GM12875 (cell line): ENCODE results near the gene GPC3.

Source experiments
- H3K4me3 ChIP-seq: one replicate; pipeline ENCODE4 v1.5.1; 2011; ENCODE audit warnings: low read depth, low read length, control low read depth
- TF ChIP-seq, protein P1 (sequence below): IDR thresholded peaks from 2 replicates; pipeline ENCODE4 v1.5.1; 2011; ENCODE audit warnings: low read depth, mild to moderate bottlenecking, control low read depth, inconsistent platforms, low read length, moderate library complexity, borderline replicate concordance; ENCODE audit not compliant: insufficient read depth

The GPC3 gene

GRCh38 chrX:133928365-133928764 is 57.0 kb downstream of the GPC3 start:
- no peak overlapping the region for H3K4me3 ChIP-seq
- TF ChIP-seq, protein P1, sequence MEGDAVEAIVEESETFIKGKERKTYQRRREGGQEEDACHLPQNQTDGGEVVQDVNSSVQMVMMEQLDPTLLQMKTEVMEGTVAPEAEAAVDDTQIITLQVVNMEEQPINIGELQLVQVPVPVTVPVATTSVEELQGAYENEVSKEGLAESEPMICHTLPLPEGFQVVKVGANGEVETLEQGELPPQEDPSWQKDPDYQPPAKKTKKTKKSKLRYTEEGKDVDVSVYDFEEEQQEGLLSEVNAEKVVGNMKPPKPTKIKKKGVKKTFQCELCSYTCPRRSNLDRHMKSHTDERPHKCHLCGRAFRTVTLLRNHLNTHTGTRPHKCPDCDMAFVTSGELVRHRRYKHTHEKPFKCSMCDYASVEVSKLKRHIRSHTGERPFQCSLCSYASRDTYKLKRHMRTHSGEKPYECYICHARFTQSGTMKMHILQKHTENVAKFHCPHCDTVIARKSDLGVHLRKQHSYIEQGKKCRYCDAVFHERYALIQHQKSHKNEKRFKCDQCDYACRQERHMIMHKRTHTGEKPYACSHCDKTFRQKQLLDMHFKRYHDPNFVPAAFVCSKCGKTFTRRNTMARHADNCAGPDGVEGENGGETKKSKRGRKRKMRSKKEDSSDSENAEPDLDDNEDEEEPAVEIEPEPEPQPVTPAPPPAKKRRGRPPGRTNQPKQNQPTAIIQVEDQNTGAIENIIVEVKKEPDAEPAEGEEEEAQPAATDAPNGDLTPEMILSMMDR: no peak

DNA sequence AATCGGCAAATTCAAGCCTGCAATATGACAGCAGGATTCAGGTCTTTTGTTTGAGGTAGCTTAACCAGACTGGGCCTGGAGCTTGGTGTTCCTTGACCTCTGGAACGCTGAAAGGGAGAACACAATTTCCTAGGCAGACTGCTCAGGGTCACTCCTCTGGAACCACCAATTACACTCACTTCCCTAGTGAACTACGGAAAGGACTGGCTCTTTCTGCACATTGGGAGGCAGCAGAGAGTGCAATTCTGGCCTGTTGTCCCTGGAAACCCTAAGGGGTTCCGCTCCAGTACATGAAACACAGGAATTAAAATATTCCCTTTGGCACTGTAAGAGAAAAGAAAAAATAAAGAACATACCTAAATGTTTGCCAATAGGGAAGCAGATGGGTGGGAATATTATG is 58.6 kb downstream of the GPC3 start:
- no peak overlapping the region for H3K4me3 ChIP-seq
- TF ChIP-seq, protein P1: no peak

GRCh38 chrX:133926099-133926498 is 59.3 kb downstream of the GPC3 start:
- TF ChIP-seq, protein P1: no peak
- no peak overlapping the region for H3K4me3 ChIP-seq

- TF ChIP-seq, protein P1: no peak
- no peak overlapping the region for H3K4me3 ChIP-seq
These were observed 60.8 kb downstream of the GPC3 start for GRCh38 chrX:133924548-133924947.

- TF ChIP-seq, protein P1: no peak
- no peak overlapping the region for H3K4me3 ChIP-seq
These were observed 61.8 kb downstream of the GPC3 start for GRCh38 chrX:133923548-133923947.

- H3K4me3 ChIP-seq: no peak overlapping the region
- TF ChIP-seq, protein P1: no peak
These were observed 62.3 kb downstream of the GPC3 start for GRCh38 chrX:133923113-133923512.

GRCh38 chrX:133922390-133922771 is 63.0 kb downstream of the GPC3 start:
- TF ChIP-seq, protein P1: no peak
- H3K4me3 ChIP-seq: no peak overlapping the region
